Measurements from ENCODE around the gene ITM2C. TPM values are rescaled to one million over a fixed set of nuclear protein-coding genes. Genes with fewer than 3 reads are reported as not detected.

Gene ITM2C
- total and polyA plus RNA-seq, 2 of the 13 experiments (the other 11 are each of a cell fraction or from before 2014, with no cell fraction given), result 70.5 to 270 TPM

DNA sequence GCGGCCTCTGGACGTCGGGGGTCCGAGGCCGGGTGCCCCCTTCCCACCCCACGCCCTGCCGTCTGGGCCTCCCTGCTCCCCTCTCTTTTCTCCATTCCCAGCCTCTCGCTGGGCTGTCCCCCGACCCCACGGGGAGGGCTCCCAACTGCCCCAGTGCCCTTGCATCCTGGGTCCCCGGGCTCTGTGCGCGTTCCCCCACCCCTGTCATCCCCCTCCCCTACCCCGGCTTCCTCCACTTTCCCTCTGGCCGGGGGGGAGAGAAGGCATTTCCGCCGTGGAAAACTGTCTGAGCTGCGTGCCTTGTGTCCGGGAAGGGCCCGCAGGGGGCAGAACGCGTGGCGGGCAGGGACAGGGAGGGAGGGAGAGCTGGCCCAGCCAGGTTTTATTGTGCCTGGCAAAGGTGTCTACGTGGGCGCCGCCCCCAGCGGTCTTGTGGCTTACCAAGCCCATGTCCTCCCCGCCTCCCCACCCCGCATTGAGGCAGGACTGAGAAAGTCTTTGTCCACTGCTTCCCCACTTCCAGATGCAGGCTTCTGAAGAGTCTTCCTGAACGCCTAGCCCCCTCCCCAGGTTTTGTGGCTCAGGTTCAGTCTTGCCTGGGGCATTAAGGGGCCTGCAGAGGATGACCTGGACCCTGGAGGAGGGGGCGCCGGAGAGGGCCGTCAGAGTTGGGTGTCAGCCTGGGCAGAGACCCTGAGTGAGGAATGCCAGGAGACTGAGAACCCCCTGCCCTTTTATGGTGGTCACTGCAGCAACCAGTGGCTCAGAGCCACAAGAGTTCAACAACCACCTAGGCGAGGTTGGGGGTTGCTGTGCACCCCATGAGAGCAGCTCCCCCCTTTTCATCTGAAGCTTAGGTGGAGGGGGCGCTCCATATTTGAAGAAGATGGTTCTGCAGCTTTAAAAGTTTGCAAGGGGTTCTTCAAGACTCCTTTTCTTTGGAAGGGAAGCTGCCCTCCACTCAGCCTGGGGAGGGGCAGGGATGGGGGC lies 1.3 kb downstream of the ITM2C start (continued):
- TF ChIP-seq SNAPC5 (CRISPR knock-in tag; IDR thresholded peaks at IDR 0.05; ENCODE audit: borderline replicate concordance) (no peak), KAT7 (CRISPR knock-in tag; IDR thresholded peaks at IDR 0.05; ENCODE audit: borderline replicate concordance) (no peak), ZMYM2 (CRISPR knock-in tag; IDR thresholded peaks at IDR 0.05) (peak; percentile 5; the same call in 1 of the 2 replicates), NFKB2 (CRISPR knock-in tag; IDR thresholded peaks at IDR 0.05; ENCODE audit: borderline replicate concordance) (peak; percentile 32; the same call in 1 of the 2 replicates), KDM5A (IDR thresholded peaks at IDR 0.05; ENCODE audit: borderline replicate concordance, low read length) (no peak), ZFP37 (CRISPR knock-in tag; IDR thresholded peaks at IDR 0.05; ENCODE audit: borderline replicate concordance) (no peak), ZNF20 (CRISPR knock-in tag; IDR thresholded peaks at IDR 0.05) (no peak), ZNF639 (CRISPR knock-in tag; conservative IDR thresholded peaks at IDR 0.05) (no peak), EEA1 (CRISPR knock-in tag; IDR thresholded peaks at IDR 0.05; ENCODE audit: borderline replicate concordance) (no peak), ZNF512B (CRISPR knock-in tag; IDR thresholded peaks at IDR 0.05; ENCODE audit: borderline replicate concordance) (no peak), ZNF644 (CRISPR knock-in tag; IDR thresholded peaks at IDR 0.05; ENCODE audit: low read depth) (no peak), ZNF629 (CRISPR knock-in tag; conservative IDR thresholded peaks at IDR 0.05) (no peak), REPIN1 (CRISPR knock-in tag; IDR thresholded peaks at IDR 0.05; ENCODE audit: borderline replicate concordance, low read depth) (peak; percentile 37; the same call in 1 of the 2 replicates), CREB1 (IDR thresholded peaks at IDR 0.05) (no peak), CREB1 (CRISPR knock-in tag; IDR thresholded peaks at IDR 0.05) (no peak)
- TF ChIP-seq, protein P1, sequence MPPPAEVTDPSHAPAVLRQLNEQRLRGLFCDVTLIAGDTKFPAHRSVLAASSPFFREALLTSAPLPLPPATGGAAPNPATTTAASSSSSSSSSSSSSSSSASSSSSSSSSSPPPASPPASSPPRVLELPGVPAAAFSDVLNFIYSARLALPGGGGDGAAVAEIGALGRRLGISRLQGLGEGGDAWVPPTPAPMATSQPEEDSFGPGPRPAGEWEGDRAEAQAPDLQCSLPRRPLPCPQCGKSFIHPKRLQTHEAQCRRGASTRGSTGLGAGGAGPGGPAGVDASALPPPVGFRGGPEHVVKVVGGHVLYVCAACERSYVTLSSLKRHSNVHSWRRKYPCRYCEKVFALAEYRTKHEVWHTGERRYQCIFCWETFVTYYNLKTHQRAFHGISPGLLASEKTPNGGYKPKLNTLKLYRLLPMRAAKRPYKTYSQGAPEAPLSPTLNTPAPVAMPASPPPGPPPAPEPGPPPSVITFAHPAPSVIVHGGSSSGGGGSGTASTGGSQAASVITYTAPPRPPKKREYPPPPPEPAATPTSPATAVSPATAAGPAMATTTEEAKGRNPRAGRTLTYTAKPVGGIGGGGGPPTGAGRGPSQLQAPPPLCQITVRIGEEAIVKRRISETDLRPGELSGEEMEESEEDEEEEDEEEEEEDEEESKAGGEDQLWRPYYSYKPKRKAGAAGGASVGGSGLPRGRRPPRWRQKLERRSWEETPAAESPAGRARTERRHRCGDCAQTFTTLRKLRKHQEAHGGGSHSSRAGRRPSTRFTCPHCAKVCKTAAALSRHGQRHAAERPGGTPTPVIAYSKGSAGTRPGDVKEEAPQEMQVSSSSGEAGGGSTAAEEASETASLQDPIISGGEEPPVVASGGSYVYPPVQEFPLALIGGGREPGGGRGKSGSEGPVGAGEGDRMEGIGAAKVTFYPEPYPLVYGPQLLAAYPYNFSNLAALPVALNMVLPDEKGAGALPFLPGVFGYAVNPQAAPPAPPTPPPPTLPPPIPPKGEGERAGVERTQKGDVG (CRISPR knock-in tag; IDR thresholded peaks at IDR 0.05; ENCODE audit: borderline replicate concordance), result no peak
- TF ChIP-seq, protein P2, sequence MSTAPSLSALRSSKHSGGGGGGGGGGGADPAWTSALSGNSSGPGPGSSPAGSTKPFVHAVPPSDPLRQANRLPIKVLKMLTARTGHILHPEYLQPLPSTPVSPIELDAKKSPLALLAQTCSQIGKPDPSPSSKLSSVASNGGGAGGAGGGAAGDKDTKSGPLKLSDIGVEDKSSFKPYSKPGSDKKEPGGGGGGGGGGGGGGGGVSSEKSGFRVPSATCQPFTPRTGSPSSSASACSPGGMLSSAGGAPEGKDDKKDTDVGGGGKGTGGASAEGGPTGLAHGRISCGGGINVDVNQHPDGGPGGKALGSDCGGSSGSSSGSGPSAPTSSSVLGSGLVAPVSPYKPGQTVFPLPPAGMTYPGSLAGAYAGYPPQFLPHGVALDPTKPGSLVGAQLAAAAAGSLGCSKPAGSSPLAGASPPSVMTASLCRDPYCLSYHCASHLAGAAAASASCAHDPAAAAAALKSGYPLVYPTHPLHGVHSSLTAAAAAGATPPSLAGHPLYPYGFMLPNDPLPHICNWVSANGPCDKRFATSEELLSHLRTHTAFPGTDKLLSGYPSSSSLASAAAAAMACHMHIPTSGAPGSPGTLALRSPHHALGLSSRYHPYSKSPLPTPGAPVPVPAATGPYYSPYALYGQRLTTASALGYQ (CRISPR knock-in tag; IDR thresholded peaks at IDR 0.05), result no peak
- TF ChIP-seq, protein P3, sequence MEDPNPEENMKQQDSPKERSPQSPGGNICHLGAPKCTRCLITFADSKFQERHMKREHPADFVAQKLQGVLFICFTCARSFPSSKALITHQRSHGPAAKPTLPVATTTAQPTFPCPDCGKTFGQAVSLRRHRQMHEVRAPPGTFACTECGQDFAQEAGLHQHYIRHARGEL (CRISPR knock-in tag; IDR thresholded peaks at IDR 0.05), result no peak
